ENCODE measurements around the gene SART1.

SART1 gene

GRCh38 chr11:65953471-65953870 is 8.1 kb upstream of the SART1 start:
- H3K4me3 ChIP-seq (ENCODE audit: low read length), result no peak overlapping the region
- no peak overlapping the region for H3K9ac ChIP-seq (ENCODE audit: low read length)
- no peaks in the 10 kb centered on the region for H3K9me3 ChIP-seq (replicated peaks; ENCODE audit: insufficient read depth, low read length)
- H3K36me3 ChIP-seq (replicated peaks; ENCODE audit: insufficient read depth, low read length), result no peaks in the 10 kb centered on the region
- no peaks in the 10 kb centered on the region for H3K79me2 ChIP-seq (ENCODE audit: low read length)
- H3K4me1 ChIP-seq (ENCODE audit: low read length), result peaks cover 12% of the 10 kb centered on the region; the same call in 1 of the 2 replicates
- H3K4me2 ChIP-seq (ENCODE audit: low read depth, low read length), result no peak overlapping the region
- H3F3A ChIP-seq (ENCODE audit: insufficient read depth, low read length), result peaks cover 13% of the 10 kb centered on the region
- H4K20me1 ChIP-seq (ENCODE audit: insufficient read depth, low read length), result no peaks in the 10 kb centered on the region
- DNase-seq, result no peak
- H3K27me3 ChIP-seq (replicated peaks; ENCODE audit: insufficient read depth, low read length), result no peaks in the 10 kb centered on the region
- TF ChIP-seq EZH2 (optimal IDR thresholded peaks at IDR 0.05; ENCODE audit: low read depth, low read length), result no peak
- H2AFZ ChIP-seq (ENCODE audit: low read length), result no peak overlapping the region
- H3K9me2 ChIP-seq (replicated peaks; ENCODE audit: insufficient read depth, low read length), result no peaks in the 10 kb centered on the region
- no peak overlapping the region for H3K27ac ChIP-seq (ENCODE audit: low read length)

DNA sequence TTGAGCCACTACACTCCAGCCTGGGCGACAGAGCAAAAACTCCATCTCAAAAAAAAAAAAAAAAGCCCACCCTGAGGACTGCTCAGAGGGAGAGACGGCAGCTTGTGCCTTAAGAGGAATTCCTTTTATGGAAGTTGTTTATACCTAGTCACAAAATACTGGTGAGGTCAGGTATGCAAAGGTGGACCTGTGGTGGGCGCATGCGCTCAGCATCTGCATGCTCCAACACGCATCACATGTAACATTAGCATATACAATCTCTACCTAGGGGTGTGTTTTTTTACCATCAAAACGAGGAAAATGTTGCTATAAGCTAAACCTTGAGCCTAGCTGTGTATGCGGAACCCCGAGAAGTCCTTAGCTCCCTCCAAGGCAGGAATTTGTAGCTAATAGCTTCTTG is 6.8 kb upstream of the SART1 start:
- Histone ChIP-seq H3K27me3 (replicated peaks; ENCODE audit: insufficient read depth, low read length) (no peaks in the 10 kb centered on the region), H3F3A (ENCODE audit: insufficient read depth, low read length) (peaks cover 13% of the 10 kb centered on the region), H3K4me2 (ENCODE audit: low read depth, low read length) (no peak overlapping the region), H3K4me3 (ENCODE audit: low read length) (no peak overlapping the region), H3K9ac (ENCODE audit: low read length) (no peak overlapping the region), H3K9me2 (replicated peaks; ENCODE audit: insufficient read depth, low read length) (no peaks in the 10 kb centered on the region), H3K9me3 (replicated peaks; ENCODE audit: insufficient read depth, low read length) (no peaks in the 10 kb centered on the region), H3K27ac (ENCODE audit: low read length) (no peak overlapping the region), H2AFZ (ENCODE audit: low read length) (no peak overlapping the region), H3K36me3 (replicated peaks; ENCODE audit: insufficient read depth, low read length) (no peaks in the 10 kb centered on the region), H4K20me1 (ENCODE audit: insufficient read depth, low read length) (no peaks in the 10 kb centered on the region), H3K4me1 (ENCODE audit: low read length) (peaks cover 12% of the 10 kb centered on the region; the same call in 1 of the 2 replicates), H3K79me2 (ENCODE audit: low read length) (no peaks in the 10 kb centered on the region)
- DNase-seq, result no peak
- TF ChIP-seq EZH2 (optimal IDR thresholded peaks at IDR 0.05; ENCODE audit: low read depth, low read length), result no peak

DNA sequence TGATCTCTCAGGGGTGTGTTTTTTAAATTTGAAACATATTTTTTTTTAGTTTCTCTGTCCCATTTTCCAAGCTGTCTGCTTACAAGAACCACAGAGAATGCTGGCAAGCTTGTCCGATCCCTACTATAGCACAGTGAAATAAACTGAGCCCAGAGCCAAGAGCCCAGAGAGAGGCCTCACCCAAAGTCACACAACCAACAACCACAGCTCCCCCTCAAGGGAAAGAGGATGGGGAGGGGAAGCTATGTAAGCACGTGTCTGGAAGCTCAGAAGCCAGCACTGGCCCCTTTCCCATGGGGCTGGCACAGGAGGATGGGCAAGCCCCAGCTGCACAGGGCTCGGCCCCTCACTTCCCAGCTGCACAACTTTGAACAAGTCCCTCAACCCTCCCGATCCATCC is 3.2 kb upstream of the SART1 start:
- Histone ChIP-seq H3K4me3 (ENCODE audit: low read length) (no peak overlapping the region), H3K4me2 (ENCODE audit: low read depth, low read length) (no peak overlapping the region), H3F3A (ENCODE audit: insufficient read depth, low read length) (peaks cover 13% of the 10 kb centered on the region), H3K27ac (ENCODE audit: low read length) (no peak overlapping the region), H3K9me2 (replicated peaks; ENCODE audit: insufficient read depth, low read length) (no peaks in the 10 kb centered on the region), H4K20me1 (ENCODE audit: insufficient read depth, low read length) (no peaks in the 10 kb centered on the region), H3K4me1 (ENCODE audit: low read length) (peaks cover 21% of the 10 kb centered on the region), H3K9ac (ENCODE audit: low read length) (no peak overlapping the region), H3K27me3 (replicated peaks; ENCODE audit: insufficient read depth, low read length) (no peaks in the 10 kb centered on the region), H3K36me3 (replicated peaks; ENCODE audit: insufficient read depth, low read length) (no peaks in the 10 kb centered on the region), H3K79me2 (ENCODE audit: low read length) (peaks cover 21% of the 10 kb centered on the region), H3K9me3 (replicated peaks; ENCODE audit: insufficient read depth, low read length) (no peaks in the 10 kb centered on the region), H2AFZ (ENCODE audit: low read length) (no peak overlapping the region)
- DNase-seq, result no peak
- TF ChIP-seq EZH2 (optimal IDR thresholded peaks at IDR 0.05; ENCODE audit: low read depth, low read length) (no peak), EZH2phosphoT487 (IDR thresholded peaks at IDR 0.05; ENCODE audit: low read length) (no peak)
- TF ChIP-seq, protein P1, sequence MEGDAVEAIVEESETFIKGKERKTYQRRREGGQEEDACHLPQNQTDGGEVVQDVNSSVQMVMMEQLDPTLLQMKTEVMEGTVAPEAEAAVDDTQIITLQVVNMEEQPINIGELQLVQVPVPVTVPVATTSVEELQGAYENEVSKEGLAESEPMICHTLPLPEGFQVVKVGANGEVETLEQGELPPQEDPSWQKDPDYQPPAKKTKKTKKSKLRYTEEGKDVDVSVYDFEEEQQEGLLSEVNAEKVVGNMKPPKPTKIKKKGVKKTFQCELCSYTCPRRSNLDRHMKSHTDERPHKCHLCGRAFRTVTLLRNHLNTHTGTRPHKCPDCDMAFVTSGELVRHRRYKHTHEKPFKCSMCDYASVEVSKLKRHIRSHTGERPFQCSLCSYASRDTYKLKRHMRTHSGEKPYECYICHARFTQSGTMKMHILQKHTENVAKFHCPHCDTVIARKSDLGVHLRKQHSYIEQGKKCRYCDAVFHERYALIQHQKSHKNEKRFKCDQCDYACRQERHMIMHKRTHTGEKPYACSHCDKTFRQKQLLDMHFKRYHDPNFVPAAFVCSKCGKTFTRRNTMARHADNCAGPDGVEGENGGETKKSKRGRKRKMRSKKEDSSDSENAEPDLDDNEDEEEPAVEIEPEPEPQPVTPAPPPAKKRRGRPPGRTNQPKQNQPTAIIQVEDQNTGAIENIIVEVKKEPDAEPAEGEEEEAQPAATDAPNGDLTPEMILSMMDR (IDR thresholded peaks at IDR 0.05; ENCODE audit: low read length), result no peak

- no peak for DNase-seq
- Histone ChIP-seq H3K79me2 (ENCODE audit: low read length) (peaks cover 27% of the 10 kb centered on the region), H3K9me3 (replicated peaks; ENCODE audit: insufficient read depth, low read length) (no peaks in the 10 kb centered on the region), H3K36me3 (replicated peaks; ENCODE audit: insufficient read depth, low read length) (no peaks in the 10 kb centered on the region), H3K9ac (ENCODE audit: low read length) (no peak overlapping the region), H3K27me3 (replicated peaks; ENCODE audit: insufficient read depth, low read length) (no peaks in the 10 kb centered on the region), H3K9me2 (replicated peaks; ENCODE audit: insufficient read depth, low read length) (no peaks in the 10 kb centered on the region), H3K4me1 (ENCODE audit: low read length) (peaks cover 21% of the 10 kb centered on the region), H3K4me2 (ENCODE audit: low read depth, low read length) (no peak overlapping the region), H3K4me3 (ENCODE audit: low read length) (no peak overlapping the region), H2AFZ (ENCODE audit: low read length) (no peak overlapping the region), H4K20me1 (ENCODE audit: insufficient read depth, low read length) (no peaks in the 10 kb centered on the region), H3K27ac (ENCODE audit: low read length) (no peak overlapping the region), H3F3A (ENCODE audit: insufficient read depth, low read length) (peaks cover 13% of the 10 kb centered on the region)
- TF ChIP-seq, protein P1 (IDR thresholded peaks at IDR 0.05; ENCODE audit: low read length), result no peak
Measured at GRCh38 chr11:65958774-65959420, 2.6 kb upstream of the SART1 start.
